Mesodermal cell (in vitro differentiated cells): ENCODE measurements around the gene SRF.

Source experiments
- H3K27ac ChIP-seq: 2 replicates; pipeline ENCODE4 v1.7.0; 2013; ENCODE audit warnings: mild to moderate bottlenecking, low read depth, low read length, moderate library complexity; ENCODE audit not compliant: severe bottlenecking
- H3K36me3 ChIP-seq: 2 replicates; pipeline ENCODE4 v1.7.1; 2013; ENCODE audit warnings: mild to moderate bottlenecking, low read length, moderate library complexity; ENCODE audit not compliant: control insufficient read depth, insufficient read depth
- H3K4me1 ChIP-seq: one replicate; pipeline ENCODE4 v1.7.1; 2013; ENCODE audit warnings: mild to moderate bottlenecking, low read length; ENCODE audit not compliant: insufficient read depth, control insufficient read depth, poor library complexity, severe bottlenecking
- H3K4me3 ChIP-seq: 2 replicates; pipeline ENCODE4 v1.7.0; 2013; ENCODE audit warnings: low read length, control low read depth, mild to moderate bottlenecking; ENCODE audit not compliant: insufficient read depth, poor library complexity, severe bottlenecking; ENCODE audit errors: extremely low read depth
- H3K9me3 ChIP-seq: 2 replicates; pipeline ENCODE4 v1.7.1; 2013; ENCODE audit warnings: mild to moderate bottlenecking, low read length, moderate library complexity; ENCODE audit not compliant: control insufficient read depth
- WGBS, 2 experiments: methylation state at CpG; one replicate each; pipeline ENCODE4 v1.1.5; 2013; ENCODE audit warnings: missing lambda C conversion rate in 2 of 2; ENCODE audit not compliant: insufficient coverage in 2 of 2; 5-methylcytosine and 5-hydroxymethylcytosine counted together

Gene SRF

DNA sequence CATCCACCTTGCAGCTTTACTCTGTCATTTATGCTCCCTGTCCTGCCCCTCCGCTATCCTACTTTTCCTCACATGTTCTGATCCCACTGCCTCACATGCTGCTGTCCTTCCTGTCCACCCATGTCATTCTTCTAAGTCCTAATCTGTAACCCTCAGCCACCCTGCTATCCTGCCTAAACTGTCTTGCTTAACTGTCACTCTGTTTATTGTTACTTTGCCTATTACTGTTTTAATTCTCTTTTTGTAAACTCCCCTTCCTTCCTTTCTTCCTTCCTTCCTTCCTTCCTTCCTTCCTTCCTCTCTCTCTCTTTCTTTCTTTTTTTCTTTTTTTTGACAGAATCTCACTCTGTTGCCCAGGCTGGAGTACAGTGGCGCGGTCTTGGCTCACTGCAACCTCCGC, 12.4 kb downstream of the SRF start:
- no peak overlapping the region for H3K4me3 ChIP-seq
- no peaks in the 10 kb centered on the region for H3K9me3 ChIP-seq
- H3K36me3 ChIP-seq: peaks cover 42% of the 10 kb centered on the region
- peaks cover 9% of the 10 kb centered on the region for H3K4me1 ChIP-seq
- H3K27ac ChIP-seq: no peak overlapping the region
- WGBS, 2 experiments: 87 to 96% methylated on average over 2 to 4 of the region's 4 CpGs

DNA sequence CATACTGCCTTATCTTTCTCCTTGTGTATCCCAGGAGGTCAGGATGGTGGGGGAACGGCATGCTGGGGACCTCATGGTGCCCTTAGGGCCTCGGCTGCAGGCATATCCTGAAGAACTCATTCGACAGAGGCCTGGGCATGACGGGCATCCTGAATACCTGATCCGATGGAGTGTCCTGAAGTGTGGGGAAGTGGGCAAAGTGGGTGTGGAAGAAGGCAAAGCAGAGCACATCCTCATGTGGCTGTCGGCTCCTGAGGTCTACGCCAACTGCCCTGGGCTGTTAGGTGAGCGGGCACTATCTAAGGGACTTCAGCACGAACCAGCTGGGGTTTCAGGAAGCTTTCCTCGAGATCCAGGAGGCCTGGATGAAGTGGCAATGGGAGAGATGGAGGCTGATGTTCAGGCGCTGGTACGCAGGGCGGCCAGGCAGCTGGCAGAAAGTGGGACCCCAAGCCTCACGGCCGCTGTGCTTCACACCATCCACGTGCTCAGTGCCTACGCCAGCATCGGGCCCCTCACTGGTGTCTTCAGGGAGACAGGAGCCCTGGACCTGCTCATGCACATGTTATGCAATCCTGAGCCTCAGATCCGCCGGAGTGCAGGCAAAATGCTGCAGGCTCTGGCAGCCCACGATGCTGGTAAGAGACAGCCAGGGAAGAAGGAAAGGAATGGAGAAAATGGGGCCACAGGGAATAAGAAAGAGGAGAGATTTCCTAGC, 13.4 kb downstream of the SRF start:
- 94 to 96% methylated on average over 18 to 21 of the region's 21 CpGs for WGBS, 2 experiments
- Histone ChIP-seq H3K36me3 (peaks cover 42% of the 10 kb centered on the region), H3K9me3 (no peaks in the 10 kb centered on the region), H3K4me1 (peaks cover 9% of the 10 kb centered on the region), H3K4me3 (no peak overlapping the region), H3K27ac (no peak overlapping the region)

DNA sequence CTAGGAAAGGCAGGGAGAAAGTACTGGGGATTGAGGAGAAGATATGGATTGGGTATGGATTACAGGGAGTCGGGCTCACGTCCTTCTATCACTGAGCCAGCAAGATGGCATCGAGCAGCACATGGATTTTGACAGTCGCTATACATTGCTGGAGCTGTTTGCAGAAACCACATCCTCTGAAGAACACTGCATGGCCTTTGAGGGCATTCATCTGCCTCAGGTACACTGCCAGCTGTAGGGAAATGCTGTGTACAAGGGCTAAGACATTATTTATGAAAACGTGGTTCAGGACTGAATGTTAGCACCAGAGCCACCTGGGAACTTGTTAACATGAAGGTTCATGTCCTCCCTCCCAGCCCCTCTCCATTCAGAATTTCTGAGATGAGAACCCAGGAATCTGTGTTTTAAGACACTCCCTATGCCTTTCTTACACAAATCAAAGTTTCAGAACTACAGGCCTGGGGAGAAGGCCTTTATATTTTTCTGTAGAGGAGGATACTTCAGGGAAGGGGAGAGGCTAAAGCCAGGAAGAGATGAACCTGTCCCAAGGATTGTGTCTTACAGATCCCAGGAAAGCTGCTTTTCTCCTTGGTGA, 14.4 kb downstream of the SRF start:
- 91 to 93% methylated on average over 5 of the region's 5 CpGs for WGBS, 2 experiments
- H3K9me3 ChIP-seq: no peaks in the 10 kb centered on the region
- no peak overlapping the region for H3K27ac ChIP-seq
- no peak overlapping the region for H3K4me3 ChIP-seq
- peaks cover 41% of the 10 kb centered on the region for H3K36me3 ChIP-seq
- H3K4me1 ChIP-seq: peaks cover 9% of the 10 kb centered on the region

- H3K36me3 ChIP-seq: peaks cover 39% of the 10 kb centered on the region
- 98% methylated on average over 10 to 12 of the region's 14 CpGs for WGBS, 2 experiments
- H3K4me3 ChIP-seq: no peak overlapping the region
Measured at GRCh38 chr6:43186019-43186418, 14.9 kb downstream of the SRF start.

DNA sequence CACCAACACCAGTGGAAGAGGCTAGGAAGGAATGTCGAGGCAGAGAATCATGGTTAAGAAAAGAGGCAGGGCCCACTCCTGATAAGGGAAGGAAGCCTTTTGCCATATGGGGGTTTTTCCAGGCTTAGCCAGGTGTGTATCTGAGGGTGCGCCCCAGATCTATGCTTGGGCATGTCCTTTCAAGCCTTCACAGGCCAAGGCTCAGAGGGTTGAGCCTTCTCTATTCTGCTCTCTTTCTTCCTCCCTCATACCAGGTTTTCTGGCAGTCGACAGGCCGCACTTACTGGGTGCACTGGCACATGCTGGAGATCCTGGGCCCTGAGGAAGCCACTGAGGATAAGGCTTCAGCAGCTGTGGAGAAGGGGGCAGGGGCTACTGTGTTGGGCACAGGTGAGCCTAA, 15.6 kb downstream of the SRF start:
- Histone ChIP-seq H3K27ac (no peak overlapping the region), H3K9me3 (no peaks in the 10 kb centered on the region), H3K4me3 (no peak overlapping the region), H3K4me1 (peaks cover under 1% of the 10 kb centered on the region), H3K36me3 (peaks cover 39% of the 10 kb centered on the region)
- WGBS, 2 experiments: 93 to 97% methylated on average over 3 to 4 of the region's 4 CpGs

More at GRCh38 chr6:43186019-43186418, 14.9 kb downstream of the SRF start:
- H3K9me3 ChIP-seq: no peaks in the 10 kb centered on the region
- H3K27ac ChIP-seq: no peak overlapping the region
- peaks cover 6% of the 10 kb centered on the region for H3K4me1 ChIP-seq

GRCh38 chr6:43187821-43188220, 16.8 kb downstream of the SRF start:
- Histone ChIP-seq H3K4me3 (no peak overlapping the region), H3K36me3 (peaks cover 44% of the 10 kb centered on the region)
- WGBS, 2 experiments: 95 to 97% methylated on average over 5 of the region's 7 CpGs

DNA sequence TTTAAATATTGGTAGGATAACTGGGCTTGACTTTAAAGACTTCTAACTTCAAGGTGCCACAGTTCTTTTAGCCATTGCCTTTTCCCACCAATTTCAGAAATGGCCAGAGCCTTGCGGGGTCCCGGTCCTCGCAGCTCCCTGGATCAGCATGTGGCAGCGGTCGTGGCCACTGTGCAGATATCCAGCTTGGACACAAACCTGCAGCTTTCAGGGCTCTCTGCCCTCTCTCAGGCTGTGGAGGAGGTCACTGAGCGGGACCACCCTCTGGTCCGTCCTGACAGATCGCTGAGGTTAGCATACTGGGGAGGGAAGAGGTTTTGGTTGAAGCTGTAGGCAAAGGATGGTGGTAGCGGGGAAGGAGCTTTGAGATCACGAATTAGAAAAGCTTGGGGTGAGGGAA, 17.4 kb downstream of the SRF start:
- Histone ChIP-seq H3K27ac (no peak overlapping the region), H3K36me3 (peaks cover 45% of the 10 kb centered on the region), H3K4me3 (no peak overlapping the region), H3K4me1 (no peaks in the 10 kb centered on the region), H3K9me3 (no peaks in the 10 kb centered on the region)
- WGBS, 2 experiments: 87 to 89% methylated on average over 6 to 10 of the region's 10 CpGs

More at GRCh38 chr6:43187821-43188220, 16.8 kb downstream of the SRF start:
- Histone ChIP-seq H3K4me1 (no peaks in the 10 kb centered on the region), H3K9me3 (no peaks in the 10 kb centered on the region), H3K27ac (no peak overlapping the region)

- H3K36me3 ChIP-seq: peaks cover 51% of the 10 kb centered on the region
- H3K9me3 ChIP-seq: no peaks in the 10 kb centered on the region
- WGBS, 2 experiments: 100% methylated on average over 1 to 2 of the region's 6 CpGs
- no peaks in the 10 kb centered on the region for H3K4me1 ChIP-seq
- no peak overlapping the region for H3K27ac ChIP-seq
- no peak overlapping the region for H3K4me3 ChIP-seq
Measured at GRCh38 chr6:43189776-43190304, 18.8 kb downstream of the SRF start.

GRCh38 chr6:43192911-43193310, 21.8 kb downstream of the SRF start:
- Histone ChIP-seq H3K27ac (no peak overlapping the region), H3K9me3 (no peaks in the 10 kb centered on the region), H3K4me1 (no peaks in the 10 kb centered on the region), H3K4me3 (no peak overlapping the region), H3K36me3 (peaks cover 55% of the 10 kb centered on the region)
- WGBS, 2 experiments: 96 to 97% methylated on average over 9 of the region's 9 CpGs

GRCh38 chr6:43193929-43194328, 22.9 kb downstream of the SRF start:
- Histone ChIP-seq H3K9me3 (no peaks in the 10 kb centered on the region), H3K4me3 (no peak overlapping the region), H3K36me3 (peaks cover 52% of the 10 kb centered on the region), H3K4me1 (no peaks in the 10 kb centered on the region), H3K27ac (no peak overlapping the region)
- WGBS, 2 experiments: 83 to 85% methylated on average over 3 to 4 of the region's 5 CpGs

- WGBS, 2 experiments: 81 to 89% methylated on average over 2 to 5 of the region's 5 CpGs
- no peak overlapping the region for H3K27ac ChIP-seq
- H3K4me3 ChIP-seq: no peak overlapping the region
- no peaks in the 10 kb centered on the region for H3K9me3 ChIP-seq
- H3K36me3 ChIP-seq: peaks cover 44% of the 10 kb centered on the region
- no peaks in the 10 kb centered on the region for H3K4me1 ChIP-seq
Measured at GRCh38 chr6:43196337-43196736, 25.3 kb downstream of the SRF start.
